Activated naive CD8-positive, alpha-beta T cell (primary cell): Measurements from ENCODE around the gene IVNS1ABP.

Experiments
- H3K27ac Mint-ChIP-seq: one replicate; pipeline ENCODE4 v1.8.0; 2021; ENCODE audit warnings: mixed read lengths
- H3K27me3 Mint-ChIP-seq: one replicate; pipeline ENCODE4 v1.8.0; 2021; ENCODE audit warnings: mixed read lengths
- H3K36me3 Mint-ChIP-seq: one replicate; pipeline ENCODE4 v1.8.0; 2021; ENCODE audit warnings: mixed read lengths
- H3K4me1 Mint-ChIP-seq: one replicate; pipeline ENCODE4 v1.8.0; 2021; ENCODE audit warnings: low read depth, mixed read lengths
- H3K4me3 Mint-ChIP-seq: one replicate; pipeline ENCODE4 v1.8.0; 2021; ENCODE audit warnings: mild to moderate bottlenecking, mixed read lengths
- H3K9me3 Mint-ChIP-seq: one replicate; pipeline ENCODE4 v1.8.0; 2021; ENCODE audit warnings: low read depth, mixed read lengths

The IVNS1ABP gene

GRCh38 chr1:185291652-185292051 is 25.4 kb downstream of the IVNS1ABP start:
- H3K4me3 Mint-ChIP-seq = no peak overlapping the region
- H3K27me3 Mint-ChIP-seq = no peaks in the 10 kb centered on the region
- H3K27ac Mint-ChIP-seq = no peak overlapping the region
- peaks cover 16% of the 10 kb centered on the region for H3K36me3 Mint-ChIP-seq
- H3K4me1 Mint-ChIP-seq = peaks cover 28% of the 10 kb centered on the region
- peaks cover 7% of the 10 kb centered on the region for H3K9me3 Mint-ChIP-seq

- Mint-ChIP-seq H3K27me3 (no peaks in the 10 kb centered on the region), H3K4me1 (peaks cover 28% of the 10 kb centered on the region), H3K27ac (no peak overlapping the region), H3K9me3 (peaks cover 7% of the 10 kb centered on the region), H3K4me3 (no peak overlapping the region), H3K36me3 (peaks cover 16% of the 10 kb centered on the region)
Measured at GRCh38 chr1:185291159-185291558, 25.9 kb downstream of the IVNS1ABP start.

GRCh38 chr1:185289880-185290279 is 27.2 kb downstream of the IVNS1ABP start:
- H3K9me3 Mint-ChIP-seq = peaks cover 7% of the 10 kb centered on the region
- no peaks in the 10 kb centered on the region for H3K27me3 Mint-ChIP-seq
- H3K36me3 Mint-ChIP-seq = peaks cover 13% of the 10 kb centered on the region
- no peak overlapping the region for H3K4me3 Mint-ChIP-seq
- H3K4me1 Mint-ChIP-seq = peaks cover 35% of the 10 kb centered on the region
- H3K27ac Mint-ChIP-seq = no peak overlapping the region

- Mint-ChIP-seq H3K4me3 (no peak overlapping the region), H3K36me3 (peaks cover 11% of the 10 kb centered on the region), H3K27ac (no peak overlapping the region), H3K4me1 (peaks cover 36% of the 10 kb centered on the region), H3K27me3 (no peaks in the 10 kb centered on the region), H3K9me3 (peaks cover 7% of the 10 kb centered on the region)
Measured at GRCh38 chr1:185288435-185288834, 28.6 kb downstream of the IVNS1ABP start.

GRCh38 chr1:185287451-185287850 is 29.6 kb downstream of the IVNS1ABP start:
- Mint-ChIP-seq H3K27ac (no peak overlapping the region), H3K27me3 (no peaks in the 10 kb centered on the region)

GRCh38 chr1:185284533-185285276 is 32.3 kb downstream of the IVNS1ABP start:
- no peak overlapping the region for H3K4me3 Mint-ChIP-seq
- peaks cover 63% of the 10 kb centered on the region for H3K4me1 Mint-ChIP-seq
- H3K27me3 Mint-ChIP-seq = no peaks in the 10 kb centered on the region
- H3K27ac Mint-ChIP-seq = no peak overlapping the region
- peaks cover 13% of the 10 kb centered on the region for H3K36me3 Mint-ChIP-seq
- peaks cover 4% of the 10 kb centered on the region for H3K9me3 Mint-ChIP-seq

More at GRCh38 chr1:185287451-185287850, 29.6 kb downstream of the IVNS1ABP start:
- no peak overlapping the region for H3K4me3 Mint-ChIP-seq
- peaks cover 11% of the 10 kb centered on the region for H3K36me3 Mint-ChIP-seq
- peaks cover 7% of the 10 kb centered on the region for H3K9me3 Mint-ChIP-seq
- peaks cover 42% of the 10 kb centered on the region for H3K4me1 Mint-ChIP-seq

GRCh38 chr1:185284116-185284515 is 32.9 kb downstream of the IVNS1ABP start:
- Mint-ChIP-seq H3K27ac (no peak overlapping the region), H3K4me3 (no peak overlapping the region), H3K36me3 (peaks cover 12% of the 10 kb centered on the region), H3K27me3 (no peaks in the 10 kb centered on the region), H3K9me3 (peaks cover 2% of the 10 kb centered on the region), H3K4me1 (peaks cover 63% of the 10 kb centered on the region)

- Mint-ChIP-seq H3K27me3 (no peaks in the 10 kb centered on the region), H3K4me3 (peak overlapping the region; percentile 76), H3K9me3 (peaks cover 10% of the 10 kb centered on the region), H3K36me3 (peaks cover 17% of the 10 kb centered on the region), H3K4me1 (peaks cover 58% of the 10 kb centered on the region), H3K27ac (peak overlapping the region; percentile 94)
Measured at GRCh38 chr1:185281245-185281644, 35.8 kb downstream of the IVNS1ABP start.

- peaks cover 10% of the 10 kb centered on the region for H3K9me3 Mint-ChIP-seq
- no peaks in the 10 kb centered on the region for H3K27me3 Mint-ChIP-seq
- H3K4me3 Mint-ChIP-seq = no peak overlapping the region
- H3K27ac Mint-ChIP-seq = peak overlapping the region; percentile 94
- H3K36me3 Mint-ChIP-seq = peaks cover 17% of the 10 kb centered on the region
- H3K4me1 Mint-ChIP-seq = peaks cover 58% of the 10 kb centered on the region
Measured at GRCh38 chr1:185280589-185280988, 36.5 kb downstream of the IVNS1ABP start.

- peaks cover 49% of the 10 kb centered on the region for H3K4me1 Mint-ChIP-seq
- H3K36me3 Mint-ChIP-seq = peaks cover 17% of the 10 kb centered on the region
- H3K27ac Mint-ChIP-seq = no peak overlapping the region
- no peak overlapping the region for H3K4me3 Mint-ChIP-seq
- H3K9me3 Mint-ChIP-seq = peaks cover 10% of the 10 kb centered on the region
- H3K27me3 Mint-ChIP-seq = no peaks in the 10 kb centered on the region
Measured at GRCh38 chr1:185279571-185279970, 37.5 kb downstream of the IVNS1ABP start.

- no peaks in the 10 kb centered on the region for H3K36me3 Mint-ChIP-seq
Measured at GRCh38 chr1:185271921-185272320, 45.1 kb downstream of the IVNS1ABP start.

GRCh38 chr1:185268352-185268751 is 48.7 kb downstream of the IVNS1ABP start:
- Mint-ChIP-seq H3K4me3 (no peak overlapping the region), H3K4me1 (no peaks in the 10 kb centered on the region), H3K9me3 (no peaks in the 10 kb centered on the region), H3K27me3 (no peaks in the 10 kb centered on the region), H3K36me3 (peaks cover 2% of the 10 kb centered on the region), H3K27ac (no peak overlapping the region)

More at GRCh38 chr1:185271921-185272320, 45.1 kb downstream of the IVNS1ABP start:
- Mint-ChIP-seq H3K4me1 (no peaks in the 10 kb centered on the region), H3K27ac (no peak overlapping the region), H3K4me3 (no peak overlapping the region), H3K27me3 (no peaks in the 10 kb centered on the region), H3K9me3 (no peaks in the 10 kb centered on the region)

GRCh38 chr1:185267701-185268100 is 49.3 kb downstream of the IVNS1ABP start:
- H3K9me3 Mint-ChIP-seq = no peaks in the 10 kb centered on the region
- no peaks in the 10 kb centered on the region for H3K27me3 Mint-ChIP-seq
- H3K36me3 Mint-ChIP-seq = peaks cover 2% of the 10 kb centered on the region
- no peaks in the 10 kb centered on the region for H3K4me1 Mint-ChIP-seq
- no peak overlapping the region for H3K4me3 Mint-ChIP-seq
- no peak overlapping the region for H3K27ac Mint-ChIP-seq

- Mint-ChIP-seq H3K36me3 (peaks cover 2% of the 10 kb centered on the region), H3K4me1 (no peaks in the 10 kb centered on the region), H3K27me3 (no peaks in the 10 kb centered on the region), H3K4me3 (no peak overlapping the region), H3K9me3 (no peaks in the 10 kb centered on the region), H3K27ac (no peak overlapping the region)
Measured at GRCh38 chr1:185267301-185267700, 49.7 kb downstream of the IVNS1ABP start.

GRCh38 chr1:185265314-185265713 is 51.7 kb downstream of the IVNS1ABP start:
- no peak overlapping the region for H3K4me3 Mint-ChIP-seq
- peaks cover 2% of the 10 kb centered on the region for H3K9me3 Mint-ChIP-seq
- no peaks in the 10 kb centered on the region for H3K27me3 Mint-ChIP-seq
- H3K4me1 Mint-ChIP-seq = peaks cover 1% of the 10 kb centered on the region
- no peak overlapping the region for H3K27ac Mint-ChIP-seq
- peaks cover 8% of the 10 kb centered on the region for H3K36me3 Mint-ChIP-seq

- no peaks in the 10 kb centered on the region for H3K27me3 Mint-ChIP-seq
- H3K36me3 Mint-ChIP-seq = peaks cover 14% of the 10 kb centered on the region
- H3K27ac Mint-ChIP-seq = no peak overlapping the region
Measured at GRCh38 chr1:185263780-185264179, 53.3 kb downstream of the IVNS1ABP start.

More at GRCh38 chr1:185263780-185264179, 53.3 kb downstream of the IVNS1ABP start:
- Mint-ChIP-seq H3K4me3 (no peak overlapping the region), H3K9me3 (peaks cover 8% of the 10 kb centered on the region), H3K4me1 (peaks cover 2% of the 10 kb centered on the region)
